Liver (tissue), 3 donors: ENCODE results near the gene FBXL15.

Experiments
- CTCF ChIP-seq: fragments of 150-350 bp; IDR thresholded peaks from 2 replicates; pipeline ENCODE4 v1.5.1; 2017; ENCODE audit warnings: improper control_type of control experiment, low read depth, low read length; ENCODE audit not compliant: missing input control
- FOXA1 ChIP-seq: IDR thresholded peaks from 2 replicates; pipeline ENCODE4 v1.6.1; 2016; ENCODE audit warnings: antibody characterized with exemption
- GABPA ChIP-seq, 2 donors: IDR thresholded peaks in 1 of 2; conservative IDR thresholded peaks in 1 of 2; 2 replicates each; pipeline ENCODE4 v1.6.1; 2016; ENCODE audit warnings: antibody characterized with exemption in 2 of 2, mild to moderate bottlenecking in 1 of 2, moderate library complexity in 1 of 2
- HNF4G ChIP-seq: IDR thresholded peaks from 2 replicates; pipeline ENCODE4 v1.6.1; 2016; ENCODE audit warnings: antibody characterized with exemption
- JUND ChIP-seq, 2 donors: IDR thresholded peaks; 2 replicates each; pipeline ENCODE4 v1.6.1; 2016; ENCODE audit warnings: antibody characterized with exemption in 2 of 2
- MAX ChIP-seq: IDR thresholded peaks from 2 replicates; pipeline ENCODE4 v1.6.1; 2016; ENCODE audit warnings: antibody characterized with exemption
- RAD21 ChIP-seq, 2 donors: IDR thresholded peaks; 2 replicates each; pipeline ENCODE4 v1.6.1; 2016; ENCODE audit warnings: antibody characterized with exemption in 2 of 2, mild to moderate bottlenecking in 2 of 2
- REST ChIP-seq: IDR thresholded peaks from 2 replicates; pipeline ENCODE4 v1.6.1; 2016; ENCODE audit warnings: antibody characterized with exemption, mild to moderate bottlenecking
- RXRA ChIP-seq, 2 donors: IDR thresholded peaks; 2 replicates each; pipeline ENCODE4 v1.6.1; 2017 to 2018; ENCODE audit warnings: antibody characterized with exemption in 2 of 2, mild to moderate bottlenecking in 1 of 2
- TAF1 ChIP-seq: conservative IDR thresholded peaks from 2 replicates; pipeline ENCODE4 v1.6.1; 2016; ENCODE audit warnings: antibody characterized with exemption, mild to moderate bottlenecking
- YY1 ChIP-seq: IDR thresholded peaks from 2 replicates; pipeline ENCODE4 v1.6.1; 2016; ENCODE audit warnings: antibody characterized with exemption, mild to moderate bottlenecking
- donor health status: healthy.
- donor health status: healthy.

GRCh38 chr10:102398172-102399020, 22.2 kb upstream of the FBXL15 start:
- no peak for TF ChIP-seq CTCF
- TF ChIP-seq FOXA1, result no peak
- no peak for TF ChIP-seq MAX
- no peak for TF ChIP-seq TAF1
- TF ChIP-seq RAD21 (IDR thresholded peaks at IDR 0.05), result no peak
- no peak for TF ChIP-seq GABPA (IDR thresholded peaks at IDR 0.05 in 1 of 2, conservative IDR thresholded peaks at IDR 0.05 in 1 of 2)
- TF ChIP-seq REST, result no peak
- no peak for TF ChIP-seq HNF4G
- no peak for TF ChIP-seq JUND (IDR thresholded peaks at IDR 0.05)
- TF ChIP-seq RXRA (IDR thresholded peaks at IDR 0.05), result no peak
- TF ChIP-seq YY1, result no peak
